GM19238 (cell line): ENCODE results near the gene SEMA4D.

Experiments used
- DNase-seq: peaks from one replicate; pipeline ENCODE4 v3.0.0; 2011; ENCODE audit warnings: low spot score; ENCODE audit not compliant: insufficient read length

Gene SEMA4D

GRCh38 chr9:89529243-89530035 is 31.5 kb upstream of the SEMA4D start:
- no peak for DNase-seq

GRCh38 chr9:89528540-89528939 is 30.6 kb upstream of the SEMA4D start:
- no peak for DNase-seq

- DNase-seq = no peak
Observed at GRCh38 chr9:89528131-89528530, 30.2 kb upstream of the SEMA4D start.

GRCh38 chr9:89527084-89527483 is 29.2 kb upstream of the SEMA4D start:
- no peak for DNase-seq

- DNase-seq = no peak
Observed at GRCh38 chr9:89526667-89527066, 28.8 kb upstream of the SEMA4D start.

- no peak for DNase-seq
Observed at GRCh38 chr9:89525446-89526374, 27.8 kb upstream of the SEMA4D start.

- DNase-seq = no peak
Observed at GRCh38 chr9:89524963-89525362, 27.1 kb upstream of the SEMA4D start.

- peak; percentile 45 for DNase-seq
Observed at GRCh38 chr9:89523948-89524347, 26.0 kb upstream of the SEMA4D start.

GRCh38 chr9:89522959-89523285 is 25.0 kb upstream of the SEMA4D start:
- DNase-seq = no peak

GRCh38 chr9:89522261-89522958 is 24.5 kb upstream of the SEMA4D start:
- peak; percentile 71 for DNase-seq

- no peak for DNase-seq
Observed at GRCh38 chr9:89519366-89519805, 21.5 kb upstream of the SEMA4D start.

- no peak for DNase-seq
Observed at GRCh38 chr9:89518466-89519365, 20.8 kb upstream of the SEMA4D start.

- no peak for DNase-seq
Observed at GRCh38 chr9:89515416-89515815, 17.5 kb upstream of the SEMA4D start.

GRCh38 chr9:89514956-89515355 is 17.0 kb upstream of the SEMA4D start:
- no peak for DNase-seq

GRCh38 chr9:89514337-89514736 is 16.4 kb upstream of the SEMA4D start:
- DNase-seq = no peak

GRCh38 chr9:89513837-89514236 is 15.9 kb upstream of the SEMA4D start:
- DNase-seq = no peak

- no peak for DNase-seq
Observed at GRCh38 chr9:89512382-89512781, 14.5 kb upstream of the SEMA4D start.

GRCh38 chr9:89508951-89509615 is 11.2 kb upstream of the SEMA4D start:
- no peak for DNase-seq

- no peak for DNase-seq
Observed at GRCh38 chr9:89505911-89506310, 8.0 kb upstream of the SEMA4D start.

GRCh38 chr9:89505048-89505447 is 7.1 kb upstream of the SEMA4D start:
- no peak for DNase-seq
